KBM-7 (cell line): Measurements from ENCODE around the gene DLX5.
A peak's percentile ranks its signal among the peaks of the same experiment; 100 is the strongest.

Experiments
- DNase-seq: peaks from one replicate; pipeline ENCODE4 v3.0.0-alpha.2; 2015
- in situ Hi-C: fragments of 300-500 bp; cut with MboI; formaldehyde crosslinking; loops from 2 replicates; pipeline ENCODE4 v1.14.3; 2020; ENCODE audit warnings: low sequenced_read_pairs, low pct_unique_long_range_greater_than_20kb, mixed read lengths

Gene DLX5

DNA sequence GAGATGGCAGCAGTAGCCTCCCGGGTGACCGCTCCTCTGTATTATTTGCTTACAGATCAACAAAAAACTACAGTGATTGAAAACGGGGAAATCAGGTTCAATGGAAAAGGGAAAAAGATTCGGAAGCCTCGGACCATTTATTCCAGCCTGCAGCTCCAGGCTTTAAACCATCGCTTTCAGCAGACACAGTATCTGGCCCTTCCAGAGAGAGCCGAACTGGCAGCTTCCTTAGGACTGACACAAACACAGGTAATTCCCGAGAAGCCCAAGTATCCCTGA lies 17.1 kb downstream of the DLX5 start:
- DNase-seq = no peak
- in situ Hi-C loops = no loop called here

DNA sequence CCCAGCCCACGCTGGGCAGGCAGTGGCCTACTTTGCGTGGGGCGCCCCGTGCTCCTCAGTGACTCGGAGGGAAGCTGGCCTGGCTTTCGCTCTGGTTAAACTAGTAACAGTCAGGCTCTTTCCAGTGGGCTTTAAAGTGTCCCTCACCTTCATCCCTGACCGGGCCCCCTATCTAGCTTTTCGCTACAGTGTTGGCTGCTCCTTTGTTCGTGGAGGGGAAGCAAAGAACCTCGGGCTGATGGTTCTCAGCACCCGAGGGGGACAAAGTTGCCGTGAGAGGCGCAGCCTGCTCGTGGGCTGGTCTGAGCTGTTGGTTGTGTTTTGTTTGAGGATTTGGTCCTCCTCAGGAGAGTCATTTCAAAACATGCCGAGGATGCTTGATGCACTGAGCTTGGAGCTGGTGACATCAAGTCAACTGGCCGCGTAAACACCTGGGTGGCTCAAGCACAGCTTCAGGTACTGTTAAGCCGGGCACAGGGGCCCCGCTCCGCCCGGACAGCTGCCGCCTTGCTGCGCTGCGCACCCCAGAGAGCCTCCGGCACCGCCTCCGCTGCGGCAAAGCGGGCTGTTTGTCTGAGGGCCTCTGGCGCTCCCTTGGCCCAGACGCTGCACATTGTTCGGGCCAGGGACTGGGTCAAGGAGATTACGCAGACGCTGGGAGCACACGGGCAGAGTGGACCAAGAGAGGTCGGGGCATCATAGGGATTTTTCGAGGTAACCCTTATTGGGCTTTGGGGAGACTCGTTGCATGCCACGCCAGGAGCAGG lies 17.6 kb downstream of the DLX5 start:
- in situ Hi-C loops = no loop called here

DNA sequence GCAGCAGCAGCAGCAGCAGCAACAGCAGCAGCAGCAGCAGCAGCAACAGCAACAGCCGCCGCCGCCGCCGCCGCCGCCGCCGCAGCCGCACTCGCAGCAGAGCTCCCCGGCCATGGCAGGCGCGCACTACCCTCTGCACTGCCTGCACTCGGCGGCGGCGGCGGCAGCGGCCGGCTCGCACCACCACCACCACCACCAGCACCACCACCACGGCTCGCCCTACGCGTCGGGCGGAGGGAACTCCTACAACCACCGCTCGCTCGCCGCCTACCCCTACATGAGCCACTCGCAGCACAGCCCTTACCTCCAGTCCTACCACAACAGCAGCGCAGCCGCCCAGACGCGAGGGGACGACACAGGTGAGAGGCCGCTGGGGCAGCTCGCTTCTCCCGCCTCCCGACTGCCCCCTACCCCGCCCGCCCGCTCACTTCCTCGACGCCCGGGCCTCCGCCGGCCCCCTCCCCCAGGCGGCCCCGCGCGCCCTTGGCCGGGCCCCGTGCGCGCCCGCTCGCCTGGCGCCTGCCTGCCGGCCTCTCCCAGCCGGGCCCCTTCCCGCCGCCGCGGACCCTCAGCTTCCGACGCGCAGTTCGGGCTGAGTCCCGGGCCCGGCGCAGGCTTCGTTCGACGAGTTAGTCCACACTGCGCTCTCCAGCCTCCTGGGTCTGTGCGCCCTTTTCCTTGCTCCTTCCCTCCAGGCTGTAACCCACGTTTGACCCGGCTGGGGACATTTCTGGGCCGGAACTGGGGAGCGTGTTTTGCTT lies 18.4 kb downstream of the DLX5 start:
- DNase-seq = peak; percentile 77
- in situ Hi-C loops = no loop called here

More for the DNA sequence above, 17.6 kb downstream of the DLX5 start:
- no peak for DNase-seq

DNA sequence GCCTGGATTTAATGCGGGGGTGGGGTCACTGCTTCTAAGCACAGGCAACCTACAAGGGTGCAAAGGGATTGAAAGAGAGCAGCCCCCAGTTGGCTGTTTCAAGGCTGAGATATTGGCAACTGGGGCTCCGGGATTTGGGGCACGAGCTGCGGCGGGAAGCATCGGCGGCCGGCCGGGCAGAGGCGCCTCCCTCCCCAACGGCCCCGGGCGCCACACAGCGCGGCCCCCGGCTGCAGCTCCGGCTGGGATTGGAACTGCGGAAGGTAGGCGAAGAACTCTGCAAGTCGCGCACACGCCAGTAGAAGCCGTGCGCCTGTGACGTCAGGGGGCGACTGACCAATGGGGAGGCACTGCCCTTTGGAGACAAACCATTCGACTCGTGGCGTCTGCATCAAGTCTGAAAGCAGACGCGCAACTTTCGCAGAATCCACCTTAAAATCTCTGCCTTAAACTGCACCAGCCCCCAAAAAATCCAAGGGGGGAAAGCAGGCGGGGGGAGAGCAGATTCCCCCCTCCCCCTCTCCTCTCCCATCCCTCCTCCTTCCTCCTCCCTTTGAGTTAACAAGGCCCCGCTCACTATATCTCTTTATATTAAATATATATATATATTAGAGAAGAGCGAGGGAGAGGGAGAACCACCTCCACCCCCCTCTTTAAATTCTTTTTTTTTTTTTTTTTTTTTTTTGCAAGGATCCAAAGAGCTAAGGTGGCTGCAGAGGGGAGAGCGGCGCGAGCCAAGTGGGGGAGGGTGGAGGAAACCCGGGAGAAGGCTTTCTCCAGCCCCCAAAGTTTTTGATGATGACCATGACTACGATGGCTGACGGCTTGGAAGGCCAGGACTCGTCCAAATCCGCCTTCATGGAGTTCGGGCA lies 19.2 kb downstream of the DLX5 start, which contains the start of gene DLX6:
Gene DLX6, plus strand, starts transcription at position 371 of the 872 bp plus-strand sequence. Its CDS starts 425 bp downstream, at position 796.
- in situ Hi-C loops = no loop called here
- peak; percentile 83 for DNase-seq

DNA sequence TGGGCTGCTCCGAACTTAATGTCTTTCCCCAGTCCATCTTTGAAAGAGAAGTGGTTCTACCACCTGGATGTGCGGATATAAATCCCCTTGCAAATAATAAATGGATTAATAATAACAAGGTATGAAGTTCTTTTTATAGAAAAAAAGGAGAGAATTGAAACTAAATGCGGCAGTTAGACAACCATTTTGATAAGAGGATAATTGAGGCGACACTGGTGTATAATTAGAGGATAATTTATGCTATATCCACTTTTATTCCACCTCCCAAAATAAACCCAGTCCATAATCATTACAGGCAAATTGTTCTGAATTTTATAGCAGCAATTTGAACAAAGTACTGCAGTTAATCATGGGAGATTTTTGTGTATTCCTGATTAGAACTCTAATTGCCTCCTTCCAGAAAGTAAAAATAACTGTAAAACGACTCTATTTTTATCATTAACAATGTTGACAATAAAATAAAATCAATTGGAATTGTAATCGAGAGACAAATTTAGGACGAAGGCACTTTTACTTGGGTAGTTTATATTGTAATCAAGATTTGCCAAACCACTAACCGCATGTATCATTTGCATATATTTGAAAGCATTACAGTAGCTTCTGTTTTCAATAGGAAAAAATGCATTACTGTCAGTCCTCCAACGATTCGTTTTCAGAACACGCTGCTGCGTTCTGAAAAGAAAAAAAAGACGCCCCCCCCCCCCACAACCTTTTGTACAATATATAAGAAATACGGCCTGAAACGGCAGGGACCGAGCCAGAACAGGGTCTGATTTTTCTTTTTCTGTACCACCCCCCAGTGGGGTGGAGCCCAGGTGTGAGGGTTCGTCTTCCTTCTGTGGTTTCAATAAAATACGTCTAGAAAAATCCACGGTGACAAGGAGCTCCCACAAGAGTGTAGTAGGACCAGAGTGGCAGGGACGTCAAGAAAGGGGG lies 20.1 kb downstream of the DLX5 start:
- DNase-seq = no peak

DNA sequence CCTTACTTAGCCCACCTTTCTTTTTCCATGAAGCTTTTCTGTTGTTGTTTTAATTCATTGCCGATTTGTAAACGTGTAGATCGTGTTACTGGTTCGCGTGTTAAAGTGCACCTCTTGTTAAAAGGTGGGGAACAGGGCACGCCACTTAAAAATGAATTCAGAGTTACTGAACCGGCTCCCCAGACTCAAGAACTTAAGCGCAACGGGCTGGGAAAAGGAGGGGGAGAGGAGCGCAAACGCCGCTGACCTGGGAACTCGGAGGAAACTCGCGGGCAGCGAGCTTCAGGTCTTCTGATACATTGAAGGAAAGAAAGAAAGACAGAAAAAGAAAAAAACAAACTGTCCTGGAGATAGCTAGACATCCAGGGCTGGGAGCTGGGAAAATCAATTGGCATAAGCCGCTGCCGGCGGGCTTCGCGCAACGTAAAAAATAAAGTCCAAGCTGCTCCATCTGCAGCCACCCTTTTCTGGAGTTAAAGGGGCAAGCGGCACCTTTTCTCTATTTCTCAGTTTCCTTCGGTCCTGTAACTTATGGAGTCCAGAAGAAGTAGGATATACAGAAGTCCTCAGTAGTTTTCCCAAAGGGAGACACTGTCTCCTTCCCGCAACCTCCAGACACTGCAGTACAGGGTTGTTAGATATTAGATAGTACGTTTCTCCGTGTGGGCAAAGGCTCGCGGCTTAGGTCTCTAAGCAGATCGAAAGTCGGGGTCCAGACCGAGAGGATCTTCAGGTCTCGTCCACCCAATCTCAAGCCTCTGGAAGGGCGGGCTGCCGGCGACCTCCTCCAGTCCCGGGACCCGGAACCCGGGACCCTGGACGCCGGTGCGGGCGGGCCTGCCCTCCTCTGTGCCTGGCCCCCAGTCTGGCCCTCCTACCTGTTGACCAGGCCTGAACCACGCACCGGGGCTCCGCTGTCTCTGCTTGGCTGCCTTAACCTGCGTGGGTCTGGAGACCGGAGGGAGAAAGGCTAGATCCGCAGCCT lies 21.1 kb downstream of the DLX5 start:
- in situ Hi-C loops = no loop called here
- no peak for DNase-seq

More for the DNA sequence above, 20.1 kb downstream of the DLX5 start:
- in situ Hi-C loops = no loop called here

DNA sequence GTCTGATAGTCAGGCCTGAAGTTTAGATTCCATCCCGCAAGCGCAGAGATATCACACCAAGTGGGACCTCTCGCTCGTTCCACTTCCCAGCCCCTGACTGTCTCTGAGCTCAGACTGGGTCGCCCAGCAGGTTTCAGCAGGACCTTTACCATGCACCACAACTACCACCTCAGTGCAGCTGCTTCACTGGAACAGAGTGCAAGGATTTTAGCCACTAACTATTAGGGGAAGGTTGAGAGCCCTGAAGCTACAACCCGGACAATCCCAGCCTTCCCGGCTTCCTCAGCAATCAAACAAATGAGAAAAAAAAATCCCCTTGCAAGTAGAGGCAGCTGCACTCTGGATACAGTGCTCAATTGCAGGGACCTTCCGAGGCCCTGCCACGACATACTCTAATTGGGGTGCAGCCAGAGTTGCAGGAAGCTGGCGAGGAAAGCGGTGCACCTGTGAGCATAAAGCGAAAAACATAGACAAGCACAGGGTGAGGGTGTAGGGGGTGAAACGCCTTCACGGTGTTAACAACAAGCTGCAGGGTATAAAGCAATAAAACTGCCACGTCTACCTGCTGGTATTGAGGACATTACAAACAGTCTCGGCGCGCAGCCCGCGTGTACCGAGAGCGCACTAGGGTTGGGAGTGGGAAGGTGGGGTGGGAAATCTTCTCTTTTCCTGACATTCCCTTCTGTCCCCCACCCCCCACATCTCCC lies 21.9 kb downstream of the DLX5 start:
- in situ Hi-C loops = no loop called here
- no peak for DNase-seq

DNA sequence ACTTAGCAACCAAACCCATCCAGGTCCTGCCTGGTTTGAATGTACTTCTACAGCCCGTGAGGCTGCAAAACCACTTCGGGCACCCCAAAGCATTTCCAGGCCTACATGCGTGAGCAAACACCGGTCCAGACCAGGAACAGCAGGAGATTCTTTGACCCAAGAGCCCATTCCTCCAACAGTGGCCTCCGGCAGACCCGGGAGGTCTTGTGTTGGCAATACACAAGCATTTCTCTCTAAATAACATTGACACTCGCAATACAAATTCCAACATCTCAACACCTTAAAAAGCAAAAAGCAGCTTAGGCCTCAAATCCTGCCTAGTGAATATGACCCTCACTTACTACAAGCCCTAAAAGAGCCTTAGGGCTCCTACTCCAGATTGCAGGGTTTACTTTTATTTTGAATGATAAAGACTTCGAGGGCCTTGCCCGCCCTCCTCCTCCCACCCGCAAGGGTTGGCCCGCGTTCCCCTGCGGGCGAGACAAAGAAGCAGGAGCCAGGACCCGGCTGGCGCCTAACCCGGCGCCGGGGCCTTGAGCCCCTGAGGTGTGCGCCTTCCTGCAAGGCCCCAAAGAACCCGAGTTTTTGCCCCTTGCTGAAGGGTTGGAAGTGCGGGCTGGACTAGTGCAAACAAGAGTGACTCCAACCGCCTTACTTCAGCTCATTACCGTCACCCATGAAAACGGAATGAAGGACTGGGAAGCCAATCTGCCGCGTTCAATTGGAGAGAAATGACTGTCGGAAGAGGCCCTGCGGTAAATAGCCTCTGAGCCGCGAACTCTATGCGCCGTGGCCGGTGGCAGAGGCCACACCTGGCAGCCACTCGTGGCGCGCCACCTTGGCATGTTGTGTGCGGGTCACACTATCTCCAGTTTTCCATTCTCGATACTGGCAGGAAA lies 22.7 kb downstream of the DLX5 start:
- in situ Hi-C loops = no loop called here
- DNase-seq = no peak

DNA sequence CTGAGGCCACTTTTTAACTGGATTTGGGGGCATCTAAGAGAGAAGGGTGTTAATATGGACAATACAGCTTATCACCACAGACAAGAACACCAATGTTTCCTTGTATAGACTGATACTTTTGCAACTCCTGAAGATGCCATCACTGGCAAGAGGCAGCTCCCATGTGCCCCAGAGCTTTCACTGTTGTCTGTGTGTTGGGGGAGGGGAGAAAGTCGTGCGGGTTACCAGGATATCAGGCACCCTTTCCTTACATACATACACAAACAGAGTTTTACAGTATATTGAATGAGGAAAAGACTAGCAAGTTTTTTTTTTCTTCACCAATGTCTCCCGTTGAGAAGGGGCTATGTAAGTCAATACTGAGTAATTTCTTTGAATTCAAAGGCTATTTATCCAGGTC lies 23.4 kb downstream of the DLX5 start:
- DNase-seq = no peak
- in situ Hi-C loops = no loop called here

DNA sequence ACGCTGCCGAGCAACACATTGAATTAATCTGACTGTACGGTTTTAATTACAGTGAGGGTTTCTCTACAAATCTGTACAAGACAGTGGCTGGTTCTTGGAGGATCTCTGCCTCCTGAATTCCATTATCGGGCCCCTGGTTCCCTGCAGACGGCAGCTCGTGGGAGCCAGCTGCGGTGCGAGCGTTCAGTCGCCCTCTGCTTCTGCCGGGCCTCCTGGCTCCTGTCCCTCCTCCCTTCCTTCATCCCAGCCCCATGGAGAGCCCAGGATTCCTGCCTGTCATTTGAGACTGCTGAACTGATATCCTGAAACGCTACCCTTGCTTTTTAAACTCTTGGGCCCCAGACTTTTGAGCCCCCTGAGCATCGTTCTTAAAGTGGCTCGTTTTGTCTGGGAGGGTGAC lies 25.9 kb downstream of the DLX5 start:
- no peak for DNase-seq
- in situ Hi-C loops = no loop called here

DNA sequence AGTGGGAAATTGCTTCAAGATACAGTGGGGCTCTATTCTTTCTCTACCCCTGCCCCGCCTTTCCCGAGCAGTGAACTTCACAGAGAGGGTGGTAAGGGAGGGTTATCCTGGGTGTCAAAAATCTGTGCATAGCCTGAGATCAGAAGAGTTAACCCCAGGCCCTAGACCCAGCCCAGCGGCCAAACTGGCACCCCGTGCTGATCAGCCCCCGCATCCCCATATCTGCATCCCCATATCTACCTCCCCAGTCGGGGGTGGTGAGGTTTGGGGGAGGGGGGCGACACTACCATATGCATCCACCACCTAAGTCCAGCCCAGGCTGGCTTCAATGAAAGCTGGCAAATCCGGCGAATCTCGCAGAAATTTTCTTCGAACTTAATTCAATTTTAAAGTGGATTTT lies 26.3 kb downstream of the DLX5 start:
- no peak for DNase-seq
- in situ Hi-C loops = no loop called here

DNA sequence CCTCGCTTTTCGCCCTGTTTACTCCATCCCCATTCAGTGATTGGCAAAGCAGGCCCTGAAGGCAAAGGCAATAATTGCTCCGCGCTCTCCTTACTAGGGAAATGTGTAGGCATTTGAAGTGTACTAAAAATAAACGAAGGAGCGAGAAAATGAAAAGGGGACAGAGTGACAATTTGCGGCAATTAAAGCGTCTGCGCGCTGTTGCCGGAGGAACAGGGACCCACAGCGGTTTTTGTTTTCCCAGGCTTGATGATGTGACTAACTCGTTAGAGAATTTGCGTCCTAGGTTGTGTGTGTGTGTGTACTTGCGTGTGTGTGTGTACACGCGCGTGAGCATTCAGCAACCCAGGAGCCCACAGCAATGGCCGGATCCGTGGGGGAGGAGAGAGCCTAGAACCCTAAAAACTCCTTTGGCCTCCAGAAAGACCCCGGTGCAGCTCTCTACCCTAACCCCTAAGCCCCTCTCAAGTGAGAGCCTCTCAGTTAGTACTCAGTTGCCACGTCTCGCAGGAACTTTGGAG lies 27.1 kb downstream of the DLX5 start:
- in situ Hi-C loops = no loop called here
- DNase-seq = no peak

DNA sequence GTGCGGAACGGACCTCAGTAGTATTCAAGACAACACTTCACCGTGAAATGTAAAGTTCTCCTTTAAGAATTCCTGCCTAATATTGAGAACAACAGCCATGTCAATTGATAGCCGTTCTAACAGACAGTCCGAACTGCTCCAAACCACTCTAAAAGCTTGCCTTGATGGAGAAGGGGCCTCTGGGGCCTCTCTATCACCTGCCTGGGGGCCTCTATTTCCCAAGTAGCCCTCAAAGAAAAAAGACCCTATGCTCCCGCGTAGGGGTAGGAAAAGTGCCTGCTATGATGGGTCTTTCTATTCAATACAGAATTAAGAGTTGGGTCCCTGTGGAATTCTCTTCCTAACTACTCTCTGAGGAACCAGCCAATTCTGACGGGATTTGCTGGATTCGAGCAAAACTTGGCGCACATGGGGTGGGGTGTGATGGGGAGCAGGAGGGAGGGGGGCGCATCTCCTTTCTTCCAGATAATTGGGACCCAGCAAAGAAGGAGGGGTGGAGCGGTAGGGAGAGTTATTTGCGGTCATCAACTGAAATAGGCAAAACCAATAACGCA lies 27.6 kb downstream of the DLX5 start:
- DNase-seq = no peak
- in situ Hi-C loops = no loop called here

DNA sequence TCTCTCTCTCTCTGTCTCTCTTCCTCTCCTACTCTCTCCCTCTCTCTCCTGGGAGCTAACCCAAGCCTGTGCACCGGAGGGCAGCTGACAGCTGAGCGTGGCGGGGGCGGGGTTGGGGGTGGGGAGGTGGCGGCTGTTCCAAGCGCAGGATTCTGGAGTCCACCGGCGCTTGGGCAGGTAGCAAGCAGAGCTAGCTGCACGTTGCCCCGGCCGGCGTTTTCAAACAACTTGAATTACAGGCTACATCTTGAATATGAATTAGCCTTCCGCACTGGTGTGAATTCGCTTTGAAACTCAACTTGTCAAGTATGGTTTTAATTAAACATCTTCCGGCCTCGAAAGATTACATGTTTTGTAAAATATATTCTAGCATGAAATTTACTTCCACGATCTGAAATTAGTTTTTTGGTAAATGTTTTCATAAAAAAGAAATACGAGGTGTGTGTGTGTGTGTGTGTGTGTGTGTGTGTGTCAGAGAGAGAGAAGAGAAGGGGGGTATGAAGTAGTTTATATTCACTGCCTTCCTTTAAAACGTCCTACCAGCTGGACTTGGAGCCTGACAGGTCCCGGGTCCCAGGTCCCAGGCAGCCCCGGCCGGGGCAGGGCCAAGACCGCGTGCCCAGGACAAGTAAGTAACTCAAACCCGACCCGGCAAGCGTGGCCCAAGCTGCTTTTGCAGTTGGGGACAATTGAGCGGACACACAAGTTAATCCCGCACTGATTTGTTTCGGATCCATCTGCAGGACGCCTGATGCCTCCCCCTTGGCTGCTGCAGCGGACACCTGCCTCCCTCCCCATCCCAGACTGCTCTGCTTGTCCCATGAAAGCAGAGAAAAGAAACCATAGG lies 28.3 kb downstream of the DLX5 start:
- DNase-seq = no peak
- in situ Hi-C loops = no loop called here
